Ovary (tissue), 1 donor: ENCODE data around the gene MADD.

Experiments
- EP300 ChIP-seq: sonication (generic); formaldehyde crosslinking; IDR thresholded peaks from one replicate; pipeline ENCODE4 v1.6.1; 2017; ENCODE audit warnings: antibody characterized with exemption
- POLR2A ChIP-seq: fragments of 450-650 bp; IDR thresholded peaks from one replicate; pipeline ENCODE4 v1.6.1; 2017; ENCODE audit warnings: antibody characterized with exemption, mild to moderate bottlenecking, moderate library complexity

DNA sequence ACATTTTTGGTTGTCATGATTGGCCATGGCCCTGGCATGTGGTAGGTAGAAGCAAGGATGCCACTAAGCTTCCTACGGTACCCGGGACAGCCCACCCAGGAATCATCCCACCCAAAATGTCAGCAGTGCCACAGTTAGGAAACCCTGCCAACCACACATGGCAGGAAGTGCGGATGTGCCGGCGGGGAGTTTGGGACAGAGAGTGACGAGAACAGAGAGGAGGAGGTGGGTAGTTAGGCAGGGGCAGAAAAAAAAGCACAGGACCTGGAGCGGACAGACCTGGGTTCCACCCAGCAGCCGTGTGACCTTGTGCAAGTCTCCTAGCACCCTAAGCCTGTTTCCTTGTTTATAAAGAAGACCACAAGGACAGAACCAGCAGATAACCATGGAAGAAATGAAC is 105.1 kb downstream of the MADD start:
- TF ChIP-seq POLR2A (no peak), EP300 (no peak)
